Renal pelvis (tissue), 4 donors: ENCODE measurements around the gene BEX1. TPM values are rescaled to one million over a fixed set of nuclear protein-coding genes. Genes with fewer than 3 reads are reported as not detected.
"Not testable (repeated sequence)": the region's sequence is repeated elsewhere in the genome, so short reads cannot be mapped to it uniquely, and the experiment has no call there.

Source experiments
- DNase-seq: peaks from one replicate; pipeline ENCODE4 v3.0.0-alpha.2; 2013
- polyA plus RNA-seq, 3 donors: library from polyadenylated mRNA; unstranded; fragments of 120-200 nt; gene quantifications; one replicate each; pipeline ENCODE4 v1.2.1, GENCODE V29; 2013; ENCODE audit not compliant: insufficient read length in 3 of 3

BEX1 gene
- polyA plus RNA-seq, 3 donors, result 58.1 to 63.4 (median 60.2) TPM

DNA sequence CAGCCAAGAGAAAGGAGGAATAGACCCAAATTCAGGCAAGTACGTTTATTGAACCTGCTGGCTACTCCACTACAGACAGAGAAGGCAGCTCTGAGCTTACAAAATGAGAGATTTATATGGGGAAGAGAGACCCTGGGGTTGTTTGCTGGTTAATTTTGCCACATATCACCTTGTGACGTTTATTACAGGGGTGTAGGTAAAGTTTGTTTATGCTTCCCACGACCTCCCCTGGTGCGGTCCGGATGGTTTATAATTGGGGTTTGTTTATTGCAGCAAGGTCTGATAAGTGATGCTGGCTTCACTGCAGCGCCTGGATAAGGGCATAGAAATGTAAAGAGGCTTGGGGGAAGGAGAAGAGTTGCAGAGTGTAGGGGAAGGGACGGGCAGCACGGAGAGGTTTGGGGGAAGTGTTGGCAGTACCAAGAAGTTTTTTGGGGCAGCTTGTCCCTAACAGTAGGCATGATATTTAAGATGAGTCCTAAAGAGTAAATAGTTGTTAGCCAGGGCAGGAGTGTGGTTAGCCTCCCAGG lies 12.6 kb downstream of the BEX1 start:
- no peak for DNase-seq

DNA sequence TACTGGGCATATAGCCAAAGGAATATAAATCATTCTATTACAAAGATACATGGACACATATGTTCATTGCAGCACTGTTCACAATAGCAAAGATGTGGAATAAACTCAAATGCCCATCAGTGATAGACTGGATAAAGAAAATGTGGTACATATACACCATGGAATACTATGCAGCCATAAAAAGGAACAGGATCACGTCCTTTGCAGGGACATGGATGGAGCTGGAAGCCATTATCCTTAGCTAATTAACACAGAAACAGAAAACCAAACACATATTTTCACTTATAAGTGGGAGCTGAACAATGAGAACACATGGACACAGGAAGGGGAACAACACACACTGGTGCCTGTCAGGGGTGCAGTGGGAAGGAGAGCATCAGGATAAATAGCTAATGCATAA lies 30.6 kb downstream of the BEX1 start:
- DNase-seq, result not testable (repeated sequence)

DNA sequence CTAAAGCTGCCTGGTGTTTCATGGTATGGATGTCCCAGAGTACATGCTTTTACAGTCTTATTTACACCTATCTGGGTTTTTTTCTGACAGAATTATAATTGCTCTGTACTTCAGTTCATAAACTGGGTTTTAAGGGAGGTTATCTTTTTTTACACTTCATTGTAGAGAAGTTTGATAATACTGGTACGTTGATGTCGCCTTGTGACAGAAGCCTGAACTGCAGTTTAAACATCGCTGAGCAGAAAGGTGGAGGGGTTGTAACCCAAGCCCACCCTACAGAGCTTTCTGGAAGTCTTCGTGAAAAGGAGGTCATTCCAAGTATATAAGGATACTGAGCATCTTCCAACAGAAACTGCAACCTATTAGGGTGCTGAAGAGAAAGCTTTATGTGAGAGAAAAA lies 46.4 kb downstream of the BEX1 start:
- DNase-seq, result no peak

DNA sequence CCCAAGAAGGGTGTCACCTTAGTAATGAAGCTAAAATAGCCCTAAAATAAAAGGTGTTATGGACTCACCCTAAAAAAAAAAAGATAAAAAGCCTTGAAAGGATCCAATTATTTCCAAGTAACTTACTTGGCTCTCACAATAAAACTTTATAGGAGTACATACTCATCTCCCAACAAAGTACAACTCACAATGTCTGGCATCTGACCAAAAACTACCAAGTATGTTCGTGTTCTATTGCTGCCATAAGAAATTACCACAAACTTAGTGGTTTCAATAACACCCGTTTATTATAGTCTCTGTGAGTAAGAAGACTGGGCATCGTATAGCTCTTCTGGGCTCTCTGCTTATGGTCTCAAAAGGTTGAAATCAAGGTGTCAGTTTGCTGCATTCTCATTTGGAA lies 51.0 kb downstream of the BEX1 start:
- DNase-seq, result no peak

Other genes starting within 250 kb of the BEX1 start
- under 1 TPM in 1 of 3 donors, not detected in 2; 0.76 TPM for gene RAB40AL, start 126.9 kb downstream of the BEX1 start, polyA plus RNA-seq
- under 1 TPM in 2 of 3 donors, not detected in 1; 0.27 to 0.42 TPM for gene NXF3, start 29.0 kb upstream of the BEX1 start, polyA plus RNA-seq
- gene BEX4, start 150.9 kb upstream of the BEX1 start, polyA plus RNA-seq, result 100 to 1,000 TPM; 144 to 161 (median 156) TPM
- 100 to 1,000 TPM; 120 to 142 (median 128) TPM for gene TCEAL8, start 191.0 kb upstream of the BEX1 start, polyA plus RNA-seq
- gene TCEAL5, start 212.6 kb upstream of the BEX1 start, polyA plus RNA-seq, result 10 to 100 TPM; 11.1 to 16.2 (median 12.6) TPM
- 10 to 100 TPM; 73.8 to 86.6 (median 84.4) TPM for gene BEX2, start 246.8 kb upstream of the BEX1 start, polyA plus RNA-seq